Endothelial cell of umbilical vein (primary cell): Measurements from ENCODE around the gene PSAPL1.

Experiments
- CTCF ChIP-seq, 2 donors: IDR thresholded peaks; 1 replicate in 1 of 2; 2 replicates in 1 of 2; pipeline ENCODE4 v1.5.1; 2011; ENCODE audit warnings: low read length in 2 of 2, mild to moderate bottlenecking in 2 of 2, moderate library complexity in 2 of 2, control low read depth in 1 of 2, inconsistent platforms in 1 of 2, low read depth in 1 of 2; ENCODE audit not compliant: insufficient read depth in 1 of 2; ENCODE audit errors: extremely low read depth in 1 of 2
- EZH2 ChIP-seq: IDR thresholded peaks from 2 replicates; pipeline ENCODE4 v1.6.1; 2012; ENCODE audit warnings: borderline replicate concordance, low read depth, mild to moderate bottlenecking, moderate library complexity, low read length, inconsistent platforms; ENCODE audit not compliant: severe bottlenecking

- TF ChIP-seq CTCF (IDR thresholded peaks at IDR 0.05; ENCODE audit: extremely low read depth in 1 of 2, insufficient read depth in 1 of 2, low read depth in 1 of 2, low read length in 2 of 2) (no peak), EZH2 (no peak)
These were observed 32.7 kb upstream of the PSAPL1 start for GRCh38 chr4:7467471-7467870.
